Measurements from ENCODE around the gene SRP9. TPM values are rescaled to one million over a fixed set of nuclear protein-coding genes. Genes with fewer than 3 reads are reported as not detected.

The SRP9 gene
- total RNA-seq, 2 experiments from 2014 or later: 275 to 304 TPM

DNA sequence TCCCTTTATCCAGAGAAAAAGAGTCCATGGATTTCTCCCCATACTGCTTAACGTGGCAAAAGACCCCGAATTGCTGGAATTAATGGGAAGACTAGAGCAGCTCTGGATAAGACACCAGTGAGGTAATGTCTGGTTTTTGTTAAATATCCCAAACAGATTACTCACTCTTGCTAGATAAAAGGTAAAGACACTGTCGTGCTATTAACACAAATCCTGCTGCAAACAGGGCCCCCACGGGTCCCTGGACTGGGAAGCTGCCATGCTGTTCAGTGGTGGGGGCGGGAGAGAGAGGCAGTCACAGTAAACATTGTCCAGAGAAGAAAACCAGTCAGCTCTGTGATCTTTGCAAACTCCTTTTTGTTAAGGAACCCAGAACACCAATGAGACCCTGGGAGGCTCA, 15.2 kb upstream of the SRP9 start:
- Mint-ChIP-seq H3K4me1 (ENCODE audit: low read depth) (no peaks in the 10 kb centered on the region), H3K27ac (no peak overlapping the region), H3K4me3 (no peak overlapping the region), H3K36me3 (ENCODE audit: low read depth) (no peaks in the 10 kb centered on the region), H3K27me3 (no peaks in the 10 kb centered on the region), H3K9me3 (no peaks in the 10 kb centered on the region)
- no peak for DNase-seq
- ChIA-PET CTCF (interaction anchor here (0.8 to 0.9 kb wide), 2 partner anchors 10 to 15 kb away, joined by 3 read pairs; partner anchors contain the start of gene SRP9), POLR2A (no interaction called here)
- no peak for ATAC-seq
- TF ChIP-seq, protein P1, sequence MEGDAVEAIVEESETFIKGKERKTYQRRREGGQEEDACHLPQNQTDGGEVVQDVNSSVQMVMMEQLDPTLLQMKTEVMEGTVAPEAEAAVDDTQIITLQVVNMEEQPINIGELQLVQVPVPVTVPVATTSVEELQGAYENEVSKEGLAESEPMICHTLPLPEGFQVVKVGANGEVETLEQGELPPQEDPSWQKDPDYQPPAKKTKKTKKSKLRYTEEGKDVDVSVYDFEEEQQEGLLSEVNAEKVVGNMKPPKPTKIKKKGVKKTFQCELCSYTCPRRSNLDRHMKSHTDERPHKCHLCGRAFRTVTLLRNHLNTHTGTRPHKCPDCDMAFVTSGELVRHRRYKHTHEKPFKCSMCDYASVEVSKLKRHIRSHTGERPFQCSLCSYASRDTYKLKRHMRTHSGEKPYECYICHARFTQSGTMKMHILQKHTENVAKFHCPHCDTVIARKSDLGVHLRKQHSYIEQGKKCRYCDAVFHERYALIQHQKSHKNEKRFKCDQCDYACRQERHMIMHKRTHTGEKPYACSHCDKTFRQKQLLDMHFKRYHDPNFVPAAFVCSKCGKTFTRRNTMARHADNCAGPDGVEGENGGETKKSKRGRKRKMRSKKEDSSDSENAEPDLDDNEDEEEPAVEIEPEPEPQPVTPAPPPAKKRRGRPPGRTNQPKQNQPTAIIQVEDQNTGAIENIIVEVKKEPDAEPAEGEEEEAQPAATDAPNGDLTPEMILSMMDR (IDR thresholded peaks at IDR 0.05): no peak
- intact Hi-C loops (cut with micrococcal nuclease): no loop called here

DNA sequence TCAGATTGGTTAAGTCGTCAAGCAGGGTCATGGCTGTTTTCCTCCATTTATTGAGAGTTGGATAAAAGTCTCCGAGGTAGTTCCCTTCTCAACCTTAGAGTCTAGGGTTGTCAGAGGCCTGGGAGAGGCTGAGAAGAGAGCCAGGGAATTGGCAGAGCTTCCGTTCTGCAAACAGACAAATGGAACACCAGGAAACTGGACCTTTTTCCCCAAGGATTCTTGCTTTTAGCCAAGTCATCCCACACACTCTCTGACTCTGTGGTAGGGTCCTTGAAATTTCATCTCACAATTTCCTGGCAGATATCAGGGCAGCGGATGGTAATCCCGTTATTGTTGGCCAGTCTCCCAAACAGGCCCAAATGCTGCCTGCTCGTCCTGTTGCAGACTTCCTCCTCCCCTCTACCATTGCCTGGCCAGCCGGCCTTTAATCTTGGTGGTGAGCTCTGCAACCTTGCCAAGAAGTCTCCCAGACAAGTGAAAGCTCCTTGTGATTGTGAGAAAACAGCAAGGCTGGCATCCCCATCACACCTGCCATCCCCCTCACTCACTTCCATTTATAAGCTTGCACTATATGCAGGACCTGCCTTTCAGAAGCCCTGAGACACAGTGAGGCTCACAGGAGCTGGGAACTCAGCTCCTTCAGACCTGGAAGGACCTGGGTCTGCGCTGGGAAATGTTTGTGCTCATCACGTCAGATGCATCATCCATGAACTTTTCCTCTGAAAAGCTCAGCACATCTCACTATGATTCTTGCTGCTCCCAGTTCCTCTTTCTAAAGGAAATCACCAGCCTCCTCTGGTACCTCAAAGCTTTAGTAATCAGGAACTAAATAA, 13.7 kb upstream of the SRP9 start:
- no peak for DNase-seq
- POLR2A ChIA-PET: interaction anchor here (0.7 to 1.3 kb wide), 4 partner anchors 9 to 198 kb away, joined by 3 to 4 read pairs (median 3); partner anchors contain the start of gene SRP9
- H3K4me3 Mint-ChIP-seq: no peak overlapping the region
- TF ChIP-seq, protein P1 (IDR thresholded peaks at IDR 0.05): no peak
- H3K9me3 Mint-ChIP-seq: no peaks in the 10 kb centered on the region
- H3K36me3 Mint-ChIP-seq (ENCODE audit: low read depth): no peaks in the 10 kb centered on the region
- no peak overlapping the region for H3K27ac Mint-ChIP-seq
- H3K27me3 Mint-ChIP-seq: no peaks in the 10 kb centered on the region
- H3K4me1 Mint-ChIP-seq (ENCODE audit: low read depth): no peaks in the 10 kb centered on the region
- ATAC-seq: no peak
- intact Hi-C loops (cut with micrococcal nuclease): no loop called here
- CTCF ChIA-PET: interaction anchor here (0.8 to 1.3 kb wide), 4 partner anchors 14 to 445 kb away, joined by 3 to 5 read pairs (median 3); partner anchors contain the start of gene SRP9

DNA sequence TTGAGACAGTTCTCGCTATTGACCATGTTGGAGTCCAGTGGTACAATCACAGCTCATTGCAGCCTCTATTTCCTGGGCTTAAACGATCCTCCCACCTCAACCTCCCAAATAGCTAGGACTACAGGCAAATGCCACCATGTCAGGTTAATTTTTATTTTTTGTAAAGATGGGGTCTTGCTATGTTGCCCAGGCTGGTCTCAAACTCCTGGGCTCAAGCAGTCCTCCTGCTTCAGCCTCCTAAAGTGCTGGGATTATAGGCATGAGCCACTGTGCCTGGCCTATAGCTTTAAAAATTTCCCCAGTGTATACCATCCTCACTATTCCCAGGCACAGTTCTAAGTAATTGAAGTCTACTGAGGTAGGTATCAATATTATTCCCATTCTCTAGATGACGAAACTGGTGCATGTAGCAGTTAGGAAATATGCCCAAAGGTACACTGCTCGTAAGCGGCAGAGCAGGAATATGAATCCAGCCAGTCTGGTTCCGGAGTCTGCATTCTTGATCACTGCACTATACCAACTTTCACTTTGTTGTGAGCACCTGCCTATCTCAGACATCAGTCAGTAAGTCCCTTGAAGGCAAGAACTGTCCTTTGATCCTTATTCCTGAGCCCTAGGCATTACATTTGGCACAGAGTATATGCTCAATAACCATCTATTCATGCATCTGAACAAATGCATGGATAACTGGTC, 11.5 kb upstream of the SRP9 start:
- H3K4me3 Mint-ChIP-seq: no peak overlapping the region
- no peaks in the 10 kb centered on the region for H3K36me3 Mint-ChIP-seq (ENCODE audit: low read depth)
- H3K27me3 Mint-ChIP-seq: no peaks in the 10 kb centered on the region
- intact Hi-C loops (cut with micrococcal nuclease): no loop called here
- H3K27ac Mint-ChIP-seq: no peak overlapping the region
- no peaks in the 10 kb centered on the region for H3K9me3 Mint-ChIP-seq
- no peak for DNase-seq
- ATAC-seq: no peak
- ChIA-PET POLR2A (no interaction called here), CTCF (no interaction called here)
- no peaks in the 10 kb centered on the region for H3K4me1 Mint-ChIP-seq (ENCODE audit: low read depth)
- TF ChIP-seq, protein P1 (IDR thresholded peaks at IDR 0.05): no peak

DNA sequence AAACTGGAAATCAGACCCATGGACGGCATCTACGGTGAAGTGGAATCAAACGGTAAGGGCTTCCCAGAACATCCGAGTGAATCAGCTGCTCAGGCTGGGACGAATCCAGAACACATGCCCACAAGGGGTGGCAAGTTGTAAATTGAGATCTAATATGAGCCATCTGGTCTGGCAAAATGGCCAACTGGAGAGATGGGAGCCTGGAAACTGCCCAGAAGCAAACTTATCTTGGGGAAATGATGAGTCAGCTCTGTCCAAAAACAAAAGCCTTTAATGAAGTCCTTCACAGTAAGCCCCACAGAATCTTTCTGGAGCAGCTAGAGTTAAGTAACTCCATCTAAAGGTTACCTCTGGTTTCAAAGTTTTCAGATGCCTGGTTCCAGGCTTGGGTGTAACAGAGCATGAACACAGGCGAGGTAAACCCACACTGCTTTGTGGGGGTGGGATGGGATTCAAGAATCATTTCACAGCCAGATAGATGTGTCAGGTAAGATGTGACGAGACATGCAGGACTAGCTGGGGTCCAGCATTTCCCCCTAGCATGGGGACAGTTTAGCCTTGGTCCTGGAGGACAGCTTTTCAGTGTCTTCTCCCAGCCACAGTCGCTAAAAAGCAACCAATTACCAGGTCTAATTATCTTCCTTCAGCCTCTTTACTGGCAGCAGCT, 10.5 kb upstream of the SRP9 start:
- Mint-ChIP-seq H3K27me3 (no peaks in the 10 kb centered on the region), H3K4me3 (no peak overlapping the region), H3K9me3 (no peaks in the 10 kb centered on the region), H3K4me1 (ENCODE audit: low read depth) (no peaks in the 10 kb centered on the region), H3K36me3 (ENCODE audit: low read depth) (no peaks in the 10 kb centered on the region), H3K27ac (no peak overlapping the region)
- ATAC-seq: no peak
- TF ChIP-seq, protein P1 (IDR thresholded peaks at IDR 0.05): no peak
- CTCF ChIA-PET: interaction anchor here (1.2 to 3.0 kb wide), 2 partner anchors 9 to 11 kb away, joined by 3 to 13 read pairs; partner anchors contain the start of gene SRP9
- no peak for DNase-seq
- POLR2A ChIA-PET: interaction anchor here (0.8 to 2.1 kb wide), 2 partner anchors 12 to 47 kb away, joined by 3 to 7 read pairs; no protein-coding TSS in a partner anchor
- intact Hi-C loops (cut with micrococcal nuclease): no loop called here
